Activated CD8-positive, alpha-beta memory T cell treated with anti-CD3 and anti-CD28 coated beads, Interleukin-2, amount 50 U/mL, for 4 hours (primary cell): Measurements from ENCODE around the gene PHLDB1.
A peak's percentile ranks its signal among the peaks of the same experiment; 100 is the strongest.
"Not testable (repeated sequence)": the region's sequence is repeated elsewhere in the genome, so short reads cannot be mapped to it uniquely, and the experiment has no call there.

Experiments
- DNase-seq: peaks from one replicate; pipeline ENCODE4 v3.0.0-alpha.2; 2020

Gene PHLDB1

GRCh38 chr11:118607401-118608359, at the start of gene PHLDB1:
Gene PHLDB1, plus strand, starts transcription at chr11:118607615. Its CDS starts 6,222 bp downstream, at chr11:118613837.
- DNase-seq = peak; percentile 62

GRCh38 chr11:118560806-118561205, 46.6 kb upstream of the PHLDB1 start:
- DNase-seq = no peak

GRCh38 chr11:118565051-118565450, 42.4 kb upstream of the PHLDB1 start:
- DNase-seq = no peak

- no peak for DNase-seq
Observed at GRCh38 chr11:118569670-118570069, 37.7 kb upstream of the PHLDB1 start.

- no peak for DNase-seq
Observed at GRCh38 chr11:118570787-118571186, 36.6 kb upstream of the PHLDB1 start.

- not testable (repeated sequence) for DNase-seq
Observed at GRCh38 chr11:118571701-118572060, 35.7 kb upstream of the PHLDB1 start.

- peak; percentile 72 for DNase-seq
Observed at GRCh38 chr11:118572061-118572980, 35.1 kb upstream of the PHLDB1 start, which contains the start of gene ARCN1. Gene ARCN1, plus strand, starts transcription at chr11:118572409. Its CDS starts 139 bp downstream, at chr11:118572548.

GRCh38 chr11:118572981-118573550, 34.3 kb upstream of the PHLDB1 start:
- peak; percentile 17 for DNase-seq

- DNase-seq = no peak
Observed at GRCh38 chr11:118574636-118575035, 32.8 kb upstream of the PHLDB1 start.

GRCh38 chr11:118577995-118578394, 29.4 kb upstream of the PHLDB1 start:
- DNase-seq = not testable (repeated sequence)

- no peak for DNase-seq
Observed at GRCh38 chr11:118581057-118581456, 26.4 kb upstream of the PHLDB1 start.

GRCh38 chr11:118587952-118588351, 19.5 kb upstream of the PHLDB1 start:
- DNase-seq = no peak

- DNase-seq = no peak
Observed at GRCh38 chr11:118592616-118593367, 14.6 kb upstream of the PHLDB1 start.

- DNase-seq = not testable (repeated sequence)
Observed at GRCh38 chr11:118594984-118595383, 12.4 kb upstream of the PHLDB1 start.

- no peak for DNase-seq
Observed at GRCh38 chr11:118596224-118597146, 10.9 kb upstream of the PHLDB1 start.

GRCh38 chr11:118597556-118597955, 9.9 kb upstream of the PHLDB1 start:
- no peak for DNase-seq

- no peak for DNase-seq
Observed at GRCh38 chr11:118602331-118602730, 5.1 kb upstream of the PHLDB1 start.

- DNase-seq = not testable (repeated sequence)
Observed at GRCh38 chr11:118603709-118604108, 3.7 kb upstream of the PHLDB1 start.

- DNase-seq = no peak
Observed at GRCh38 chr11:118604566-118604965, 2.8 kb upstream of the PHLDB1 start.

GRCh38 chr11:118605116-118605867, 2.1 kb upstream of the PHLDB1 start:
- no peak for DNase-seq
